ENCODE results near the gene INPP5D. TPM values are rescaled to one million over a fixed set of nuclear protein-coding genes. Genes with fewer than 3 reads are reported as not detected.

INPP5D gene
- total and polyA plus RNA-seq, 2 donors (not counting 3 experiments of a cell fraction or from before 2014, with no cell fraction given), result 13.9 to 46.6 TPM

DNA sequence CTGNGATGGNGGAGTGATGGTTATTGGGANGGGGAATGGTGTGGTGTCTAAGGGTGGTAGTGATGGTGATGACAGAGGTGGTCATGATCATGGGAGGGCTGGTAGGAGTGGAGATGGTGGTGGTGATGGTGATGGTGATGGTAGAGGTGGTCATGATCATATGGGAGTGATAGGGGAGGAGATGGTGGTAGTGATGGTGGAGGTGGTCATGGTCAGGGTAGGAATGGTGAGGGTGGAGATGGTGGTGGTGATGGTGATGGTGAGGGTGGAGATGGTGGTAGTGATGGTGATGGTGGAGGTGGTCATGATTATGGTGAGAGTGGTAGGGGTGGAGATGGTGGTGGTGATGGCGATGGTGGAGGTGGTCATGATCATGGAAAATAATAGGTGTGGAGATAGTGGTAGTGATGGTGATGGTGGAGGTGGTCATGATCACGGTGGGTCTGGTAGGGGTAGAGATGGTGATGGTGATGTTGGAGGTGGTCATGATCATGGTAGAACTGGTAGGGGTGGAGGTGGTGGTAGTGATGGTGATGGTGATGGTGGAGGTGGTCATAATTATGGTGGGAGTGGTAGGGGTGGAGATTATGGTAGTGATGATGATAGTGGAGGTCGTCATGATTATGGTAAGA, 83.7 kb downstream of the INPP5D start:
- CTCF ChIA-PET, result no interaction called here
- Histone ChIP-seq H3K27me3 (ENCODE audit: control insufficient read depth in 2 of 2, insufficient read depth in 2 of 2, low read length in 2 of 2) (no peaks in the 10 kb centered on the region), H3K4me2 (ENCODE audit: insufficient read depth, low read length) (no peak overlapping the region), H3K79me2 (ENCODE audit: control insufficient read depth, insufficient read depth, low read length) (no peaks in the 10 kb centered on the region), H3K9me3 (replicated peaks; ENCODE audit: control insufficient read depth, insufficient read depth, low read length) (no peaks in the 10 kb centered on the region), H4K20me1 (replicated peaks; ENCODE audit: control insufficient read depth, extremely low read depth, insufficient read depth, low read length) (no peaks in the 10 kb centered on the region), H3K4me1 (ENCODE audit: control insufficient read depth, extremely low read depth, insufficient read depth, low read length) (no peaks in the 10 kb centered on the region), H3K4me3 (replicated peaks in 1 of 3; ENCODE audit: insufficient read depth in 1 of 3, low read depth in 1 of 3, low read length in 3 of 3) (no peak overlapping the region), H3K9ac (replicated peaks; ENCODE audit: extremely low read depth, insufficient read depth, low read length) (no peak overlapping the region), H3K27ac (ENCODE audit: insufficient read depth, low read depth, low read length) (no peak overlapping the region), H2AFZ (ENCODE audit: low read depth, low read length) (no peak overlapping the region), H3K36me3 (ENCODE audit: control insufficient read depth in 2 of 2, extremely low read depth in 1 of 2, insufficient read depth in 2 of 2, low read length in 2 of 2) (peaks cover 3 to 29% of the 10 kb centered on the region in 2 experiments), H3K9me1 (replicated peaks; ENCODE audit: control insufficient read depth, extremely low read depth, insufficient read depth, low read length) (no peaks in the 10 kb centered on the region)
- BruUV-seq (replicated peaks), result no TSS peak
- DNase-seq (ENCODE audit: low read depth, low spot score) (no peak), FAIRE-seq (no peak)
- no peak for TF ChIP-seq JUN (IDR thresholded peaks at IDR 0.05; ENCODE audit: borderline replicate concordance, insufficient read depth, insufficient read length, low read depth)
- no peak for TF ChIP-seq FOS (IDR thresholded peaks at IDR 0.05; ENCODE audit: borderline replicate concordance, insufficient read depth, low read length)
- TF ChIP-seq MAX (IDR thresholded peaks at IDR 0.05; ENCODE audit: insufficient read depth, insufficient read length), result no peak
- TF ChIP-seq MYC (IDR thresholded peaks at IDR 0.05; ENCODE audit: low read depth, low read length), result no peak
- TF ChIP-seq EZH2 (IDR thresholded peaks at IDR 0.05; ENCODE audit: borderline replicate concordance, low read depth, low read length, severe bottlenecking), result no peak
- TF ChIP-seq, protein P1, sequence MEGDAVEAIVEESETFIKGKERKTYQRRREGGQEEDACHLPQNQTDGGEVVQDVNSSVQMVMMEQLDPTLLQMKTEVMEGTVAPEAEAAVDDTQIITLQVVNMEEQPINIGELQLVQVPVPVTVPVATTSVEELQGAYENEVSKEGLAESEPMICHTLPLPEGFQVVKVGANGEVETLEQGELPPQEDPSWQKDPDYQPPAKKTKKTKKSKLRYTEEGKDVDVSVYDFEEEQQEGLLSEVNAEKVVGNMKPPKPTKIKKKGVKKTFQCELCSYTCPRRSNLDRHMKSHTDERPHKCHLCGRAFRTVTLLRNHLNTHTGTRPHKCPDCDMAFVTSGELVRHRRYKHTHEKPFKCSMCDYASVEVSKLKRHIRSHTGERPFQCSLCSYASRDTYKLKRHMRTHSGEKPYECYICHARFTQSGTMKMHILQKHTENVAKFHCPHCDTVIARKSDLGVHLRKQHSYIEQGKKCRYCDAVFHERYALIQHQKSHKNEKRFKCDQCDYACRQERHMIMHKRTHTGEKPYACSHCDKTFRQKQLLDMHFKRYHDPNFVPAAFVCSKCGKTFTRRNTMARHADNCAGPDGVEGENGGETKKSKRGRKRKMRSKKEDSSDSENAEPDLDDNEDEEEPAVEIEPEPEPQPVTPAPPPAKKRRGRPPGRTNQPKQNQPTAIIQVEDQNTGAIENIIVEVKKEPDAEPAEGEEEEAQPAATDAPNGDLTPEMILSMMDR (IDR thresholded peaks at IDR 0.05; ENCODE audit: extremely low read depth in 1 of 2, insufficient read depth in 1 of 2, low read depth in 1 of 2, low read length in 2 of 2), result no peak
- no peak for TF ChIP-seq GATA2 (IDR thresholded peaks at IDR 0.05; ENCODE audit: insufficient read depth, insufficient read length, low read depth, low read length)
- no peak for TF ChIP-seq POLR2AphosphoS5 (IDR thresholded peaks at IDR 0.05; ENCODE audit: insufficient read depth, low read depth, low read length)
- TF ChIP-seq POLR2A (IDR thresholded peaks at IDR 0.05; ENCODE audit: low read depth, low read length), result no peak
- dilution Hi-C loops (cut with MboI; ENCODE audit: extremely low pct_ligation_motif_present, low sequenced_read_pairs) (no loop called here), intact Hi-C loops (cut with micrococcal nuclease) (no loop called here)
- POLR2A ChIA-PET, result no interaction called here

Data from endothelial cell of umbilical vein (primary cell).